Measurements from ENCODE around the gene MCRIP1.

DNA sequence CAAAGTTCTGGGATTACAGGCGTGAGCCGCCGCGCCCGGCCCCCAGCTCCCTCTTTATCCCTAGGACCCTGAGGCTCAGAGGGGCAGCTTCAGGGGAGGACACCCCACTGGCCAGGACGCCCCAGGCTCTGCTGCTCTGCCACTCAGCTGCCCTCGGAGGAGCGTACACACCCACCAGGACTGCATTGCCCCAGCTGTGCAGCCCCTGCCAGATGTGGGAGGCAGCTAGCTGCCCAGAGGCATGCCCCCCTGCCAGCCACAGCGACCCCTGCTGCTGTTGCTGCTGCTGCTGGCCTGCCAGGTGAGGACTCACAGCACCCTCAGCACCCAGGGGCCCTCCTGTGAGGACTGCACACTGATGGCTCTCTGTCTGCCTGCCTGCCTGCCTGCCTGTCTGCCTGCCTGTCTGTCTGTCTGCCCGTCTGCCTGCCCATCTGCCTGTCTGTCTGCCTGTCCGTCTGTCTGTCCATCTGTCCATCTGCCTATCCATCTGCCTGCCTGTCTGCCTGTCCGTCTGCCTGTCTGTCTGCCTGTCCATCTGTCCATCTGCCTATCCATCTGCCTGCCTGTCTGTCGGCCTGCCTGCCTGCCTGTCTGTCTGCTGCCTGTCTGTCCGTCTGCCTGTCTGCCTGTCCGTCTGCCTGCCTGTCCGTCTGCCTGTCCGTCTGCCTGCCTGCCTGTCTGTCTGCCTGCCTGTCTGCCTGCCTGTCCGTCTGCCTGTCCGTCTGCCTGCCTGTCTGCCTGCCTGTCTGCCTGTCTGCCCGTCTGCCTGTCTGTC lies 24.1 kb downstream of the MCRIP1 start:
- TF ChIP-seq POLR2AphosphoS5 (IDR thresholded peaks at IDR 0.05; ENCODE audit: low read depth, low read length) (no peak), POLR2A (IDR thresholded peaks at IDR 0.05; ENCODE audit: low read depth, low read length) (no peak), TAF1 (IDR thresholded peaks at IDR 0.05; ENCODE audit: borderline replicate concordance, low read depth, low read length) (no peak)

All from GM12892 (cell line).